Fibroblast of pulmonary artery (primary cell): ENCODE measurements around the gene PPM1L.

Source experiments
- DNase-seq: peaks from one replicate; pipeline ENCODE4 v3.0.0-alpha.2; 2010; ENCODE audit warnings: low read depth
- H3K4me3 ChIP-seq: replicated peaks from 2 replicates; pipeline ENCODE4 v1.5.1; 2011; ENCODE audit warnings: low read depth, mild to moderate bottlenecking, control low read depth, low read length, moderate library complexity
- CTCF ChIP-seq: IDR thresholded peaks from 2 replicates; pipeline ENCODE4 v1.5.1; 2011; ENCODE audit warnings: mild to moderate bottlenecking, control low read depth, low read length, inconsistent platforms; ENCODE audit errors: missing control alignments

Gene PPM1L

DNA sequence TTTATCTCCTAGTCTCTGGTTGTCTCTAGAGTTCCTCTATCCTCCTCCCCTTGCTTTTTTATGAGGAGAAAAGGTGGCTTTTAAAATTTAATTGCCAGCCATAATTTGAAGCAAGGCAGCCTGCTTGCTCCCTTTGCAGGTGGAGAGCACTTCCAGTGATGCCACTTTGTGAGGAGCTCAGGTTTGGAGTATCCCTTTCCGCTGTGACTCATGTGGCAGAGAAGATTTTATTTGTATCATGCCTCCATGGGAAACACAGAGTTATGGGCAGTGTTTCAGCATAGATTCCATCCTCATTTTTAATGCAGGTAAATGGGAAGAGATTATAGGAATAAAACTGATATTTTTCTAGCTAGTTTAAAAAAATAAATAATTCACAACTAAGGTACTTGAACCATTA is 7.0 kb downstream of the PPM1L start:
- H3K4me3 ChIP-seq = no peak overlapping the region
- no peak for TF ChIP-seq CTCF
- DNase-seq = no peak

DNA sequence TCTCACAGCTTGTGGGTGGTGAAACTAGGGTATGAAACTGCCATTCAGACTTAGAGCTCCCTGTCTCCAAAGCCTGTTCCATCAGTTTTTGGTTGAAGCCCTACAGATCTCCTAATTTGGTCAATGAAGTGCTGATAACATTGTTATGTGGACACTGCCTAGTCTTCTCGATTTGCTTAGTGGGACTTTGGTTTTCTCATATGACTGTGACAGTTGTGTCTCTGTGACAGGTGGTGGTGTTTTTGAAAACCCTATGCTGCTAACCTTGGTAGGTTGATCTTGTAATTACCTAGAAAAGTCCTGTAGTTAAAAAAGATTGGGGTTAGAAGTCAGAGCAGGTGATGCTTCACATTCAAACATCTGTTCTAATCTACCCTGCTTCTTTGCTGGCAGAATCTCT is 9.2 kb downstream of the PPM1L start:
- DNase-seq = no peak
- no peak for TF ChIP-seq CTCF

DNA sequence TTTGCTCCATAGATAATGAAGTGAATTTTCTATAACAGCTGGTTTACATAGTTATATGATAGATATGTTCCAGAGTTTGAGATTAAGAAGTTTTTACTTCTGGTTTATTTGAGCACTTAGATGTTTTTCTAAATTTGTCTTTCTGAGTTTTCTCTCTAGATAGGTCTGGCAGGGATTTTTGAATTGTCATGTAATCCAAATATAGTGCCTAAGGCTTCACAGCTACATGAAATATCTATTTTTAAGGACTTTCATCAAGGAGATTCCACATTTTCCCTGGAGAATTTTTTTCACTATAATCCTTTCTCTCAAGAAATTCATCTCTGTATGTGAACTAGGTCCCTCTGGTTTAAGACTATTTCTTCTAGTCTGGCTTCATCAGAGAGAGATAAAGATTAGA is 12.0 kb downstream of the PPM1L start:
- H3K4me3 ChIP-seq = no peak overlapping the region
- DNase-seq = no peak
- no peak for TF ChIP-seq CTCF

More for the DNA sequence above, 9.2 kb downstream of the PPM1L start:
- H3K4me3 ChIP-seq = no peak overlapping the region

- TF ChIP-seq CTCF = no peak
- no peak for DNase-seq
- H3K4me3 ChIP-seq = no peak overlapping the region
These were observed 12.9 kb downstream of the PPM1L start for GRCh38 chr3:160768918-160769317.

DNA sequence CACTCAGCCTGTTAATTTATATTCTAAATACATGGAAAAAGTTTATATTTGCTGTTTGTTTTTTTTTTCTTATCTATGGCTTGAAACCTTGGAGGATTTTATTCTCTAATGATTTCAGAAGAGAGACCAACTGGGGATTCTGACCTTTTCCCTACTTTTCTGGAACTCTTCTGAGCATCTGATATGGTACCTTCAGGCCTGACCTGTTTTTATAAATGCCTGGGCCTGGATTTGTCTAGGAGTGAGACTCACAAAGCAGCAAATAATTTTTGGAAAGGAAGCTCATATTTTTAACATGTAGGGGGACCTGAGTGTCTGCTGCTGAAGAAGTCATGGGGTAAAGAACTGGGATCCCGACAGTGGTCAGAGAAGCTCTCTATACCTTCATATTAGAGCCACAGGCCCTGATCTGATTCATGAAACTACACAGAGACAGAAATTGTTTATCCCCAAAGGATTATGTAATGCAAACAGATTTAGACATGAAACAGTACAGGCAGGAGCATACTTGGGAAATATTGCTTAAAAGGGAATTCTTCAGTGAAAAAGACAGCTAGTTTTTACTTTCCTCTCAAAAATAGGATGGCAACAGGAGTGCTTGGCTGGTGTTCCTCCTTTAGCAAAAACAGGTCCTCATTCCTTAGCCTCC is 15.9 kb downstream of the PPM1L start:
- no peak overlapping the region for H3K4me3 ChIP-seq
- no peak for TF ChIP-seq CTCF
- DNase-seq = no peak

- no peak for DNase-seq
- TF ChIP-seq CTCF = no peak
- H3K4me3 ChIP-seq = no peak overlapping the region
These were observed 17.7 kb downstream of the PPM1L start for GRCh38 chr3:160773722-160774121.

GRCh38 chr3:160774172-160774571 is 18.1 kb downstream of the PPM1L start:
- no peak for TF ChIP-seq CTCF
- DNase-seq = no peak
- H3K4me3 ChIP-seq = no peak overlapping the region
